K562 (cell line): Measurements from ENCODE around the gene RPL15. TPM values are rescaled to one million over a fixed set of nuclear protein-coding genes. Genes with fewer than 3 reads are reported as not detected.

ENCODE experiments used
- ARID2 ChIP-seq: fragments of 450-650 bp; IDR thresholded peaks from 2 replicates; pipeline ENCODE4 v1.6.1; 2017; ENCODE audit warnings: antibody characterized with exemption, mild to moderate bottlenecking
- CBX2 ChIP-seq: fragments of 200-600 bp; sonication (generic); IDR thresholded peaks from one replicate; pipeline ENCODE4 v1.6.1; 2012; ENCODE audit warnings: mild to moderate bottlenecking, low read length, inconsistent platforms; ENCODE audit not compliant: insufficient read depth, poor library complexity, severe bottlenecking
- DDX20 ChIP-seq: fragments of 450-650 bp; IDR thresholded peaks from 2 replicates; pipeline ENCODE4 v1.6.1; 2016; ENCODE audit warnings: missing genetic modification characterization, low read depth, mild to moderate bottlenecking, missing compliant biosample characterization, moderate library complexity
- DPF2 ChIP-seq: fragments of 450-650 bp; IDR thresholded peaks from 2 replicates; pipeline ENCODE4 v1.6.1; 2016
- ELK1 ChIP-seq: sonication (generic); formaldehyde crosslinking; IDR thresholded peaks from 2 replicates; pipeline ENCODE4 v1.8.1; 2022; ENCODE audit warnings: missing genetic modification reagents
- FOXJ2 ChIP-seq: fragments of 200-800 bp; sonication (Bioruptor generic); IDR thresholded peaks from 2 replicates; pipeline ENCODE4 v1.6.1; 2016; ENCODE audit warnings: missing genetic modification characterization, missing compliant biosample characterization
- GATA2 ChIP-seq: sonication (generic); formaldehyde crosslinking; IDR thresholded peaks from 2 replicates; pipeline ENCODE4 v1.4.0; 2020; ENCODE audit warnings: mild to moderate bottlenecking, missing genetic modification reagents
- HDAC3 ChIP-seq: fragments of 450-650 bp; IDR thresholded peaks from 2 replicates; pipeline ENCODE4 v1.6.1; 2018; ENCODE audit warnings: borderline replicate concordance, mild to moderate bottlenecking, moderate library complexity; ENCODE audit not compliant: partially characterized antibody
- HMG20A ChIP-seq: fragments of 450-650 bp; formaldehyde crosslinking; conservative IDR thresholded peaks from 2 replicates; pipeline ENCODE4 v1.4.0; 2020; ENCODE audit warnings: mild to moderate bottlenecking, mixed read lengths
- HNRNPK ChIP-seq: fragments of 200-400 bp; formaldehyde crosslinking; IDR thresholded peaks from one replicate; pipeline ENCODE4 v1.6.1; 2018; ENCODE audit warnings: mild to moderate bottlenecking, low read depth, low read length; ENCODE audit not compliant: poor library complexity, severe bottlenecking
- HOMEZ ChIP-seq: fragments of 250-450 bp; sonication (Bioruptor Pico); IDR thresholded peaks from 2 replicates; pipeline ENCODE4 v1.4.0; 2020; ENCODE audit warnings: mild to moderate bottlenecking, moderate library complexity
- JUN ChIP-seq, 2 experiments: sonication (generic) in 1 of 2; formaldehyde crosslinking in 1 of 2; IDR thresholded peaks; 2 replicates each; pipeline versions ENCODE4 v1.6.1 to v1.8.0; 2012 to 2022; ENCODE audit warnings: borderline replicate concordance in 2 of 2, mild to moderate bottlenecking in 2 of 2, improper control_type of control experiment in 1 of 2, low read depth in 1 of 2, low read length in 1 of 2, missing genetic modification reagents in 1 of 2
- NEUROD1 ChIP-seq: fragments of 150-350 bp; IDR thresholded peaks from 2 replicates; pipeline ENCODE4 v1.6.1; 2014; ENCODE audit warnings: borderline replicate concordance, low read length, low read depth; ENCODE audit not compliant: partially characterized antibody
- NONO ChIP-seq, 2 experiments: fragments of 200-400 bp in 1 of 2; fragments of 450-650 bp in 1 of 2; formaldehyde crosslinking in 1 of 2; IDR thresholded peaks; 2 replicates each; pipeline ENCODE4 v1.6.1; 2017; ENCODE audit warnings: low read depth in 2 of 2, mild to moderate bottlenecking in 2 of 2, moderate library complexity in 2 of 2, low read length in 1 of 2
- PHF21A ChIP-seq: fragments of 450-650 bp; IDR thresholded peaks from 2 replicates; pipeline ENCODE4 v1.6.1; 2017; ENCODE audit warnings: low read depth, borderline replicate concordance
- PRMT5 ChIP-seq: sonication (generic); formaldehyde crosslinking; IDR thresholded peaks from 2 replicates; pipeline ENCODE4 v1.5.0; 2020; ENCODE audit warnings: missing genetic modification reagents
- PTBP1 ChIP-seq: fragments of 200-400 bp; formaldehyde crosslinking; IDR thresholded peaks from 2 replicates; pipeline ENCODE4 v1.6.1; 2017; ENCODE audit warnings: low read depth, low read length
- PTTG1 ChIP-seq: fragments of 450-650 bp; IDR thresholded peaks from 2 replicates; pipeline ENCODE4 v1.6.1; 2016; ENCODE audit warnings: low read depth, mild to moderate bottlenecking, missing genetic modification characterization, missing compliant biosample characterization
- RUNX1 ChIP-seq: sonication (generic); IDR thresholded peaks from 2 replicates; pipeline ENCODE4 v1.6.1; 2016; ENCODE audit warnings: antibody characterized with exemption, low read depth
- SMAD4 ChIP-seq: fragments of 250-450 bp; sonication (Bioruptor Pico); conservative IDR thresholded peaks from 2 replicates; pipeline ENCODE4 v1.8.0; 2021; ENCODE audit warnings: inconsistent platforms, mild to moderate bottlenecking, moderate library complexity
- SMC3 ChIP-seq: conservative IDR thresholded peaks from 2 replicates; pipeline ENCODE4 v1.6.1; 2011; ENCODE audit warnings: low read depth, low read length, improper control_type of control experiment; ENCODE audit not compliant: insufficient read depth
- SOX6 ChIP-seq: fragments of 450-650 bp; IDR thresholded peaks from 2 replicates; pipeline ENCODE4 v1.6.1; 2014; ENCODE audit warnings: mild to moderate bottlenecking
- STAT5B ChIP-seq: fragments of 250-450 bp; sonication (Bioruptor Pico); IDR thresholded peaks from 2 replicates; pipeline ENCODE4 v1.8.0; 2021; ENCODE audit warnings: mild to moderate bottlenecking, inconsistent platforms
- TAF7 ChIP-seq: fragments of 450-650 bp; IDR thresholded peaks from 2 replicates; pipeline ENCODE4 v1.6.1; 2016; ENCODE audit warnings: missing genetic modification characterization, missing compliant biosample characterization
- TRIM28 ChIP-seq: fragments of 450-650 bp; IDR thresholded peaks from 2 replicates; pipeline ENCODE4 v1.6.1; 2017
- XRCC4 ChIP-seq: IDR thresholded peaks from one replicate; pipeline ENCODE4 v1.6.1; 2011; ENCODE audit not compliant: insufficient read depth, insufficient read length; ENCODE audit errors: extremely low read depth
- ZBTB8A ChIP-seq: fragments of 450-650 bp; IDR thresholded peaks from 2 replicates; pipeline ENCODE4 v1.6.1; 2018; ENCODE audit warnings: mild to moderate bottlenecking, moderate library complexity; ENCODE audit not compliant: partially characterized antibody
- ZNF586 ChIP-seq: fragments of 450-650 bp; formaldehyde crosslinking; conservative IDR thresholded peaks from 2 replicates; pipeline ENCODE4 v1.4.0; 2020; ENCODE audit warnings: mild to moderate bottlenecking, moderate library complexity
- polyA plus RNA-seq, 8 experiments: library from polyadenylated mRNA; depleted of rRNA in 4 of 8; stranded (reverse) in 5 of 8; unstranded in 3 of 8; fragments of >200 nt; fragmentation: Nextera tagmentation in 2 of 8; fragmentation: Illumina TruSeq in 1 of 8; extraction: Ambion mirVana in 2 of 8; extraction: Trizol in 1 of 8; gene quantifications; 2 replicates each; pipeline versions ENCODE4 v1.2.1 to v1.2.3, GENCODE V29; 2011 to 2014; ENCODE audit warnings: inconsistent platforms in 1 of 8, missing spikeins in 1 of 8
- total RNA-seq, 7 experiments: library from RNA; depleted of rRNA in 6 of 7; stranded (reverse); fragments of >200 nt in 6 of 7; fragmentation: Illumina TruSeq in 2 of 7; extraction: Trizol in 2 of 7; gene quantifications; 2 replicates each; pipeline versions ENCODE4 v1.2.1 to v1.2.3, GENCODE V29; 2011 to 2021; ENCODE audit warnings: low replicate concordance in 1 of 7

Gene RPL15
- total and polyA plus RNA-seq, 9 of the 15 experiments (the other 6 are each of a cell fraction or from before 2014, with no cell fraction given) = 2,393 to 8,850 (median 3,928) TPM

- TF ChIP-seq ZBTB8A (no peak), FOXJ2 (peak; percentile 78), DDX20 (tag) (no peak), JUN (IDR thresholded peaks at IDR 0.05; ENCODE audit: borderline replicate concordance, low read depth, low read length) (peak; percentile 7), JUN (CRISPR knock-in tag; IDR thresholded peaks at IDR 0.05; ENCODE audit: borderline replicate concordance) (0 out of 2 replicates have a peak, but pooled peaks have one; percentile 84), ELK1 (CRISPR knock-in tag) (no peak), TAF7 (tag) (no peak), SOX6 (peak; percentile 84), SMC3 (no peak), NEUROD1 (no peak), GATA2 (CRISPR knock-in tag) (no peak), PRMT5 (CRISPR knock-in tag) (no peak), PHF21A (no peak), HOMEZ (no peak), NONO (IDR thresholded peaks at IDR 0.05; ENCODE audit: low read depth in 2 of 2, low read length in 1 of 2) (peak; percentile 22 to 90; a peak in 2 of 4 replicates), XRCC4 (no peak), RUNX1 (0 out of 2 replicates have a peak, but pooled peaks have one; percentile 28), TRIM28 (no peak; the same call in 1 of the 2 replicates), ZNF586 (CRISPR knock-in tag) (no peak), ARID2 (no peak), SMAD4 (CRISPR knock-in tag) (peak; percentile 97), DPF2 (peak; percentile 73), HDAC3 (peak; percentile 47), STAT5B (CRISPR knock-in tag) (no peak), PTTG1 (tag) (no peak), CBX2 (no peak), HNRNPK (peak; percentile 18), PTBP1 (no peak), HMG20A (CRISPR knock-in tag) (no peak)
Observed at GRCh38 chr3:23945913-23946687, 29.2 kb downstream of the RPL15 start (continued).
